Activated effector memory CD4-positive, alpha-beta T cell treated with anti-CD3 and anti-CD28 coated beads, Interleukin-2, amount 50 U/mL, for 16 hours (primary cell): ENCODE data around the gene ERBB2.
"Not testable (repeated sequence)": the region's sequence is repeated elsewhere in the genome, so short reads cannot be mapped to it uniquely, and the experiment has no call there.

Experiments used
- DNase-seq: peaks from one replicate; pipeline ENCODE4 v3.0.0-alpha.2; 2020

The ERBB2 gene

GRCh38 chr17:39679521-39680192 lies 20.2 kb upstream of the ERBB2 start:
- peak; percentile 72 for DNase-seq

- DNase-seq: no peak
Measured at GRCh38 chr17:39683295-39683939, 16.4 kb upstream of the ERBB2 start.

GRCh38 chr17:39684369-39685192 lies 15.3 kb upstream of the ERBB2 start:
- DNase-seq: no peak

- no peak for DNase-seq
Measured at GRCh38 chr17:39687101-39687545, 12.7 kb upstream of the ERBB2 start.

GRCh38 chr17:39687546-39688474 lies 12.1 kb upstream of the ERBB2 start, which contains the start of gene PGAP3:
TSS of gene PGAP3 (minus strand) at chr17:39688057. CDS start at chr17:39688014, 43 bp downstream.
- peak; percentile 91 for DNase-seq

GRCh38 chr17:39688475-39688835 lies 11.4 kb upstream of the ERBB2 start:
- DNase-seq: no peak

- DNase-seq: no peak
Measured at GRCh38 chr17:39688945-39689344, 10.9 kb upstream of the ERBB2 start.

GRCh38 chr17:39694593-39694992 lies 5.3 kb upstream of the ERBB2 start:
- DNase-seq: no peak

GRCh38 chr17:39695089-39695474 lies 4.8 kb upstream of the ERBB2 start:
- no peak for DNase-seq

- no peak for DNase-seq
Measured at GRCh38 chr17:39696731-39697130, 3.1 kb upstream of the ERBB2 start.

- DNase-seq: no peak
Measured at GRCh38 chr17:39697961-39698360, 1.9 kb upstream of the ERBB2 start.

- DNase-seq: not testable (repeated sequence)
Measured at GRCh38 chr17:39699157-39699817, 577 bp upstream of the ERBB2 start.

- no peak for DNase-seq
Measured at GRCh38 chr17:39700148-39700987, 504 bp downstream of the ERBB2 start.

- no peak for DNase-seq
Measured at GRCh38 chr17:39701012-39701783, 1.3 kb downstream of the ERBB2 start.

GRCh38 chr17:39701784-39702422 lies 2.0 kb downstream of the ERBB2 start:
- DNase-seq: no peak

- DNase-seq: no peak
Measured at GRCh38 chr17:39702901-39703893, 3.3 kb downstream of the ERBB2 start.

- DNase-seq: no peak
Measured at GRCh38 chr17:39703913-39704312, 4.0 kb downstream of the ERBB2 start.

GRCh38 chr17:39704821-39705551 lies 5.1 kb downstream of the ERBB2 start:
- no peak for DNase-seq
